Activated naive CD8-positive, alpha-beta T cell treated with anti-CD3 and anti-CD28 coated beads, Interleukin-2, amount 10 ng/mL, durations not matched to agents 7 days and 5 days (primary cell): ENCODE data around the gene ZMIZ1. TPM values are rescaled to one million over a fixed set of nuclear protein-coding genes. Genes with fewer than 3 reads are reported as not detected.
"Not testable (repeated sequence)": the region's sequence is repeated elsewhere in the genome, so short reads cannot be mapped to it uniquely, and the experiment has no call there.

Source experiments
- ATAC-seq: fragments of 150-1000 bp; cut with Tn5 transposase; one replicate; pipeline ENCODE4 v1.10.0; 2021; ENCODE audit warnings: low read depth, moderate library complexity
- POLR2A ChIA-PET: fragments of 350-600 bp; sonication (Branson Sonifier 250); formaldehyde crosslinking; loops from one replicate; lab custom pipeline; 2021; ENCODE audit warnings: antibody characterized with exemption; lab: Charles Lee
- DNase-seq: peaks from one replicate; pipeline ENCODE4 v3.0.0; 2021
- H3K27ac Mint-ChIP-seq: one replicate; pipeline ENCODE4 v1.8.0; 2022; ENCODE audit warnings: mild to moderate bottlenecking, mixed read lengths
- H3K27me3 Mint-ChIP-seq: one replicate; pipeline ENCODE4 v1.8.0; 2022; ENCODE audit warnings: mild to moderate bottlenecking, moderate library complexity, mixed read lengths
- H3K36me3 Mint-ChIP-seq: one replicate; pipeline ENCODE4 v1.8.0; 2021; ENCODE audit warnings: mild to moderate bottlenecking, mixed read lengths
- H3K4me1 Mint-ChIP-seq: one replicate; pipeline ENCODE4 v1.8.0; 2021; ENCODE audit warnings: mixed read lengths
- H3K4me3 Mint-ChIP-seq: one replicate; pipeline ENCODE4 v1.8.0; 2022; ENCODE audit warnings: mild to moderate bottlenecking, moderate library complexity, mixed read lengths
- H3K9me3 Mint-ChIP-seq: one replicate; pipeline ENCODE4 v1.8.0; 2021; ENCODE audit warnings: mixed read lengths
- total RNA-seq, 2 experiments: library from RNA; stranded (reverse); gene quantifications; one replicate each; pipeline ENCODE4 v1.2.3, GENCODE V29; 2021

The ZMIZ1 gene
- total RNA-seq, 2 experiments from 2014 or later, result 28.8 to 29.3 TPM

GRCh38 chr10:79277579-79278269 lies 209.0 kb downstream of the ZMIZ1 start:
- DNase-seq, result no peak
- ATAC-seq, result no peak
- Mint-ChIP-seq H3K4me1 (no peaks in the 10 kb centered on the region), H3K4me3 (no peak overlapping the region), H3K27ac (no peak overlapping the region), H3K36me3 (peaks cover 13% of the 10 kb centered on the region), H3K9me3 (no peaks in the 10 kb centered on the region), H3K27me3 (no peaks in the 10 kb centered on the region)
- POLR2A ChIA-PET, result no interaction called here

GRCh38 chr10:79279047-79279446 lies 210.3 kb downstream of the ZMIZ1 start:
- H3K27me3 Mint-ChIP-seq, ATAC-seq, H3K27ac Mint-ChIP-seq, H3K9me3 Mint-ChIP-seq, DNase-seq, POLR2A ChIA-PET, H3K4me3 Mint-ChIP-seq, H3K4me1 Mint-ChIP-seq: not testable (repeated sequence)
- peaks cover 14% of the 10 kb centered on the region for H3K36me3 Mint-ChIP-seq

- H3K4me3 Mint-ChIP-seq, result no peak overlapping the region
- ATAC-seq (no peak), DNase-seq (no peak)
- no peaks in the 10 kb centered on the region for H3K27me3 Mint-ChIP-seq
- H3K9me3 Mint-ChIP-seq, result no peaks in the 10 kb centered on the region
- H3K36me3 Mint-ChIP-seq, result peaks cover 17% of the 10 kb centered on the region
- peaks cover 25% of the 10 kb centered on the region for H3K4me1 Mint-ChIP-seq
- POLR2A ChIA-PET, result no interaction called here
- no peak overlapping the region for H3K27ac Mint-ChIP-seq
Measured at GRCh38 chr10:79280956-79281355, 212.2 kb downstream of the ZMIZ1 start.

DNA sequence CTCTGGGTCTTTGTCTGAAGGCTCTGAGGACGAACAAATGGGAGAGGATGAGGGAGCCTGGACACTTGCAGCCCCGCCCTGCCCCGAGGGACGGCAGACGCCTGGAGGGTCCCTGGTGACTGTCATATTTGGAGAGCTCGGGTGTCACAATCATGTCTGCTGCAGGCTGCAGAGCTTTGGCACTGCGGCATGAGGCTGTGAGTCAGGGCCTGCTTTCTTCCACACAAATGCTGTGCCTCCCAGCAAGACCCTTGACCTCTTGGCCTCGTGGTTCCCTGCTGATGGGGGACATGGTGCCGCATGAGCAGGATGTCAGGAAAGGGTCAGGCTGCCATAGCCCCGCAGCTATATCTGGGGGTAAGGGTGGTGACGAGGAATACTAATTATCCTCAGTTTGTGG lies 213.6 kb downstream of the ZMIZ1 start:
- Mint-ChIP-seq H3K36me3 (peaks cover 17% of the 10 kb centered on the region), H3K27me3 (no peaks in the 10 kb centered on the region), H3K9me3 (no peaks in the 10 kb centered on the region), H3K27ac (no peak overlapping the region), H3K4me3 (no peak overlapping the region), H3K4me1 (peaks cover 37% of the 10 kb centered on the region)
- POLR2A ChIA-PET, result no interaction called here
- DNase-seq (no peak), ATAC-seq (no peak)

- Mint-ChIP-seq H3K27ac (no peak overlapping the region), H3K36me3 (peaks cover 10% of the 10 kb centered on the region), H3K4me1 (peaks cover 45% of the 10 kb centered on the region), H3K27me3 (no peaks in the 10 kb centered on the region), H3K4me3 (no peak overlapping the region), H3K9me3 (no peaks in the 10 kb centered on the region)
- POLR2A ChIA-PET, result interaction anchor here (1.0 kb wide), 1 partner anchor 34 kb away, joined by 3 read pairs; no protein-coding TSS in a partner anchor
- DNase-seq (no peak), ATAC-seq (no peak)
Measured at GRCh38 chr10:79283616-79284015, 214.8 kb downstream of the ZMIZ1 start.

- DNase-seq (no peak), ATAC-seq (no peak)
- Mint-ChIP-seq H3K4me1 (peaks cover 45% of the 10 kb centered on the region), H3K9me3 (no peaks in the 10 kb centered on the region), H3K27me3 (no peaks in the 10 kb centered on the region), H3K4me3 (peak overlapping the region; percentile 44), H3K36me3 (peaks cover 9% of the 10 kb centered on the region), H3K27ac (peak overlapping the region; percentile 86)
- POLR2A ChIA-PET, result interaction anchor here (1.0 to 1.1 kb wide), 2 partner anchors 34 to 39 kb away, joined by 3 to 4 read pairs; no protein-coding TSS in a partner anchor
Measured at GRCh38 chr10:79284158-79284871, 215.5 kb downstream of the ZMIZ1 start.

- Mint-ChIP-seq H3K27ac (peak overlapping the region; percentile 86), H3K36me3 (peaks cover 5% of the 10 kb centered on the region), H3K9me3 (no peaks in the 10 kb centered on the region), H3K4me1 (peaks cover 45% of the 10 kb centered on the region), H3K27me3 (no peaks in the 10 kb centered on the region), H3K4me3 (peak overlapping the region; percentile 59)
- POLR2A ChIA-PET, result interaction anchor here (0.6 to 1.7 kb wide), 6 partner anchors 35 to 186 kb away, joined by 3 to 12 read pairs (median 5); no protein-coding TSS in a partner anchor
- peak; percentile 23 for ATAC-seq
- DNase-seq, result no peak
Measured at GRCh38 chr10:79285315-79286197, 216.8 kb downstream of the ZMIZ1 start.

DNA sequence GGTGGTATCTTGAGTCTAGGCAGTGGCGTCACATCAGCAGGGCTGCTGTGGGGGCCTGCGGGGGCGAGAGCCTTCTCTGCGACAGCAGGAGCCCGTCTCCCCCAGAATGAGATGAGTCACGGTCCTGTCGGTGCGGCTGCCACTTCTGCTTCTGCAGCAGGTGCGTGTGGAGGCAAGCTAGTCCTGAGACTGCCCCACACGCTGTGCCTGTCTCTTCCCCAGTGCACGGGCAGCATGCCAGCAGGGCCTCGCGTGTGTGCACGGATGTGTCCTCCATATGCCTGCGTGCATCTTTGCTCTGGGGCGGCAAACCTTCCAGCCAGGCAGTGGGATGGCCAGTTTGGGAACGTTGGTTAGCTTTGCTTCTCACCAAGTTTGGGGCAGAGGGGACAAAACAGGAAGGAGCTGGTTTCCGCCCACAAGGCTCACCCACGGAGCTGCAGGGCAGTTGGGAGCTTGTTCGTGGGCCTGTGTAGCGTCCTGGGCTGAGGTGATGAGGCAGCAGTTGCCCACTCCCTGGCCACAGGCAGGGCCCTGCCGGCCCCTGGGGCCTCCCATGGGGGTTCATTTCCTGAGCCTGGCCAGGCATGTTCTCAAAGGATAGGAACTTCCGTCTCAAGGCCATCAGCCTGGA lies 217.7 kb downstream of the ZMIZ1 start:
- peak overlapping the region; percentile 86 for H3K27ac Mint-ChIP-seq
- H3K36me3 Mint-ChIP-seq, result peaks cover 5% of the 10 kb centered on the region
- H3K4me3 Mint-ChIP-seq, result peak overlapping the region; percentile 59
- no peaks in the 10 kb centered on the region for H3K9me3 Mint-ChIP-seq
- POLR2A ChIA-PET, result interaction anchor here (0.6 to 1.7 kb wide), 7 partner anchors 31 to 185 kb away, joined by 3 to 12 read pairs (median 6); no protein-coding TSS in a partner anchor
- peak; percentile 82 for DNase-seq
- H3K4me1 Mint-ChIP-seq, result peaks cover 45% of the 10 kb centered on the region
- ATAC-seq, result peak; percentile 95
- H3K27me3 Mint-ChIP-seq, result no peaks in the 10 kb centered on the region

GRCh38 chr10:79287973-79288723 lies 219.4 kb downstream of the ZMIZ1 start:
- Mint-ChIP-seq H3K4me1 (peaks cover 49% of the 10 kb centered on the region), H3K36me3 (peaks cover 8% of the 10 kb centered on the region), H3K27me3 (no peaks in the 10 kb centered on the region), H3K9me3 (no peaks in the 10 kb centered on the region), H3K4me3 (no peak overlapping the region), H3K27ac (peak overlapping the region; percentile 86)
- no peak for DNase-seq
- no peak for ATAC-seq
- POLR2A ChIA-PET, result no interaction called here

DNA sequence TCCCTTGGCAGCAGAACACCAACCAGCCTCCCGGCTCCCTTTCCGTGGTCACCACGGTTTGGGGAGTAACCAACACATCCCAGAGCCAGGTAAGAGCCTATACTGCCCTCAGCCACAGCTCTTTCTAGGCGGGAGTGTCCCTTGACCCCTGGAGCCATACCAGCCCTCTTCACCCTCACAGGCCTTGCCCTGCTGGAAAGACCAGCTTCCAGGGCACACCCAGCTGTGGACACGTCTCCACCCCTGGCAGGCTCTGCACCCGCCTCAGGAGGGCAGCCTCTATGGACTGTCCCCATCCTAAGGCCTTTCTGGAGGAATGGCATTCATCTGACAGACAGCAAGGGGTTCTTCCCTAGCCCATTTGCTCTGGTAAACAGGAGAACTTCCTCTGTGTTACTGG lies 221.0 kb downstream of the ZMIZ1 start:
- Mint-ChIP-seq H3K27me3 (no peaks in the 10 kb centered on the region), H3K4me3 (no peak overlapping the region), H3K36me3 (peaks cover 5% of the 10 kb centered on the region), H3K4me1 (peaks cover 44% of the 10 kb centered on the region), H3K27ac (peak overlapping the region; percentile 60), H3K9me3 (no peaks in the 10 kb centered on the region)
- ATAC-seq, result no peak
- POLR2A ChIA-PET, result interaction anchor here (1.1 kb wide), 1 partner anchor 47 kb away, joined by 3 read pairs; no protein-coding TSS in a partner anchor
- DNase-seq, result no peak

- POLR2A ChIA-PET, result interaction anchor here (1.6 kb wide), 1 partner anchor 24 kb away, joined by 3 read pairs; no protein-coding TSS in a partner anchor
- ATAC-seq (no peak), DNase-seq (no peak)
- Mint-ChIP-seq H3K4me1 (peaks cover 32% of the 10 kb centered on the region), H3K4me3 (no peak overlapping the region), H3K27me3 (no peaks in the 10 kb centered on the region), H3K9me3 (no peaks in the 10 kb centered on the region), H3K36me3 (peaks cover 16% of the 10 kb centered on the region), H3K27ac (no peak overlapping the region)
Measured at GRCh38 chr10:79292026-79292766, 223.4 kb downstream of the ZMIZ1 start.
